Activated effector memory CD4-positive, alpha-beta T cell treated with Interleukin-2 at 50 U/mL for 16 hours (primary cell): ENCODE results near the gene GLS.
A peak's percentile ranks its signal among the peaks of the same experiment; 100 is the strongest.
"Not testable (repeated sequence)": the region's sequence is repeated elsewhere in the genome, so short reads cannot be mapped to it uniquely, and the experiment has no call there.

ENCODE experiments used
- DNase-seq: peaks from one replicate; pipeline ENCODE4 v3.0.0-alpha.2; 2020

GLS gene

GRCh38 chr2:190856985-190857384, 23.6 kb upstream of the GLS start:
- DNase-seq, result no peak

GRCh38 chr2:190858817-190859216, 21.8 kb upstream of the GLS start:
- no peak for DNase-seq

- no peak for DNase-seq
Measured at GRCh38 chr2:190859347-190860297, 21.0 kb upstream of the GLS start.

GRCh38 chr2:190860985-190861680, 19.5 kb upstream of the GLS start:
- DNase-seq, result no peak

GRCh38 chr2:190862128-190862527, 18.5 kb upstream of the GLS start:
- DNase-seq, result not testable (repeated sequence)

GRCh38 chr2:190862571-190862991, 18.0 kb upstream of the GLS start:
- DNase-seq, result no peak

- no peak for DNase-seq
Measured at GRCh38 chr2:190863946-190864345, 16.7 kb upstream of the GLS start.

- DNase-seq, result no peak
Measured at GRCh38 chr2:190864375-190864774, 16.2 kb upstream of the GLS start.

- no peak for DNase-seq
Measured at GRCh38 chr2:190867212-190867611, 13.4 kb upstream of the GLS start.

- DNase-seq, result no peak
Measured at GRCh38 chr2:190867832-190868231, 12.8 kb upstream of the GLS start.

- DNase-seq, result no peak
Measured at GRCh38 chr2:190869721-190870120, 10.9 kb upstream of the GLS start.

GRCh38 chr2:190873451-190873850, 7.2 kb upstream of the GLS start:
- DNase-seq, result not testable (repeated sequence)

- no peak for DNase-seq
Measured at GRCh38 chr2:190875891-190876290, 4.7 kb upstream of the GLS start.

GRCh38 chr2:190876631-190877030, 4.0 kb upstream of the GLS start:
- DNase-seq, result no peak

GRCh38 chr2:190877436-190877835, 3.2 kb upstream of the GLS start:
- no peak for DNase-seq

GRCh38 chr2:190879474-190880377, 895 bp upstream of the GLS start:
- no peak for DNase-seq

GRCh38 chr2:190881084-190881597, 520 bp downstream of the GLS start:
- DNase-seq, result no peak

- peak; percentile 66 for DNase-seq
Measured at GRCh38 chr2:190881598-190882410, 1.2 kb downstream of the GLS start.

GRCh38 chr2:190882411-190882766, 1.8 kb downstream of the GLS start:
- DNase-seq, result no peak

- no peak for DNase-seq
Measured at GRCh38 chr2:190882856-190883582, 2.4 kb downstream of the GLS start.

- DNase-seq, result not testable (repeated sequence)
Measured at GRCh38 chr2:190885844-190886243, 5.2 kb downstream of the GLS start.
